HG02852 (cell line): ENCODE data around the gene MACROD2.

Experiments
- ATAC-seq: cut with Tn5 transposase; IDR thresholded peaks from one replicate; pipeline ENCODE4 v1.9.1; 2021; ENCODE audit warnings: mild to moderate bottlenecking, moderate library complexity; ENCODE audit not compliant: unreplicated experiment

MACROD2 gene

DNA sequence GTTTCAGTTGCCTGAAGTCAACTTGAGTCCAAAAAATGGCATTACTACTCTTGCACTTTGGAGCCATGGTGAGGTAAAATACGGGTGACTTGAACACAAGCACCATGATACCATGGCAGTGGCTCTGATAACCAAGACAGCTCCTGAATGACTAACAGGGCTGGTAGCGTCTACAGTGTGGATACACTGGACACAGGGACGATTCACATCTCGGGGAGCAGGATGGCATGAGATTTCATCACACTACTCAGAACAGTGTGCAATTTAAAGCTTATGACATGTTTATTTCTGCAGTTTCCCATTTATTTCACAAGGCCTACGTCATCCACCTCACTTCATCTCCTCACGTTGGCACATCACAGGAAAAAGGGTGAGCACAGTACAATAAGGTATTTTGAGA is 1627.1 kb downstream of the MACROD2 start:
- no peak for ATAC-seq

DNA sequence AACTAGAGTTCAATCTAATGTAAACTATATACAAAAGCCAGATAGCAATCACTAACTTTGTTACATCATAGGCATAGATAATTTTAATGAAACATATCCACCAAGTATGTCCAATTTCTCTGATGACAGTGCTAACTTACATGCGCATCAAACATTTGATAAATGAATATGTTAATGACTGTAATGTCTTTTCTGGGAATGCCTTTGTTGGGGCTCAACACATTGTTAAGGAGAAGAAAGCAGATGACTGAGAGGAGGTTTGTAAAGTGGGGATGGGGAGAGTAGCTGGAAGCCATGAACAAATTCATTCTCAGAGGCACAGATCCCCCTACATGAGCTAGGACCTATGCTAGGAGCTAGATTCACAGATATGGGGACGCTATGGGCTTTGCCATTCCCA is 1627.9 kb downstream of the MACROD2 start:
- no peak for ATAC-seq

GRCh38 chr20:15625981-15626380 is 1630.7 kb downstream of the MACROD2 start:
- no peak for ATAC-seq

DNA sequence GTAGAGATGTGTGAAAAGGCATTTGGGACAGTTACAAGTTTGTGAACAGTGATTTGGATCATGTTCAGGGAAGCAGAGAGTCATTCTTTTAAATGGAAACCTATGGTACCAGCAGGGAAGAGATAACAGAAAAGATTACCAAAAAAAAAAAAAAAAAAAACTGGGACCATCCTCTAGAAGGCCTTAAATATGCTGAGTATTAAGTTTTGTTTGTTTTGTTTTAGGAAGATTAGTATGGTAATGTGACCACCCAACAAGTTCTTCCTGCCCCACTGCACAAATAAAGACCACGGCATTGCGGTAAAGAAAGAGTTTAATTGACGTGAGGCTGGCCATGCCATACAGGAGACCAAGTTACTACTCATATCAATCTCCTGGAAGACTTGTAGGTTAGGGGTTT is 1631.8 kb downstream of the MACROD2 start:
- ATAC-seq, result no peak

- ATAC-seq, result no peak
Measured at GRCh38 chr20:15627501-15627903, 1632.2 kb downstream of the MACROD2 start.

- no peak for ATAC-seq
Measured at GRCh38 chr20:15628851-15629353, 1633.6 kb downstream of the MACROD2 start.

GRCh38 chr20:15630360-15630759 is 1635.0 kb downstream of the MACROD2 start:
- ATAC-seq, result no peak

GRCh38 chr20:15632680-15633079 is 1637.4 kb downstream of the MACROD2 start:
- ATAC-seq, result no peak

- ATAC-seq, result no peak
Measured at GRCh38 chr20:15634102-15634501, 1638.8 kb downstream of the MACROD2 start.

DNA sequence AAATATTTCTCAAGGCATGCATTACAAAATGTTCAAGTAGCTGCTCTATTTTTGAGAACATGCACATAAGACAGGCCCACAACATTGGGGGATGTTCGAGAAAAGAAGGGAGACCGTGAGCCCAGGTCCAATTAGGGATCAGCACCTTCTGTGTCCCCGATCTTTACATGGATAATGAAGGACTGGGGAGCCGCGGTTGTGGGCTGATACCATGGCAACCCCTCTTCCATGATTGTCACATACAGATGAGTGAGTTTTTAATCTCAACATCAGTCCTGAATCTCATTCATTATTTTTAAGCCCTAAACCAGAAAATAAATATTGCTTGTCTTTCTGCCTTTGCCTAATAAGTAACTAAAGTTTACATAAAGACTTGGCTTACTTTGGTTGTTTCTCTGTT is 1642.2 kb downstream of the MACROD2 start:
- ATAC-seq, result no peak

DNA sequence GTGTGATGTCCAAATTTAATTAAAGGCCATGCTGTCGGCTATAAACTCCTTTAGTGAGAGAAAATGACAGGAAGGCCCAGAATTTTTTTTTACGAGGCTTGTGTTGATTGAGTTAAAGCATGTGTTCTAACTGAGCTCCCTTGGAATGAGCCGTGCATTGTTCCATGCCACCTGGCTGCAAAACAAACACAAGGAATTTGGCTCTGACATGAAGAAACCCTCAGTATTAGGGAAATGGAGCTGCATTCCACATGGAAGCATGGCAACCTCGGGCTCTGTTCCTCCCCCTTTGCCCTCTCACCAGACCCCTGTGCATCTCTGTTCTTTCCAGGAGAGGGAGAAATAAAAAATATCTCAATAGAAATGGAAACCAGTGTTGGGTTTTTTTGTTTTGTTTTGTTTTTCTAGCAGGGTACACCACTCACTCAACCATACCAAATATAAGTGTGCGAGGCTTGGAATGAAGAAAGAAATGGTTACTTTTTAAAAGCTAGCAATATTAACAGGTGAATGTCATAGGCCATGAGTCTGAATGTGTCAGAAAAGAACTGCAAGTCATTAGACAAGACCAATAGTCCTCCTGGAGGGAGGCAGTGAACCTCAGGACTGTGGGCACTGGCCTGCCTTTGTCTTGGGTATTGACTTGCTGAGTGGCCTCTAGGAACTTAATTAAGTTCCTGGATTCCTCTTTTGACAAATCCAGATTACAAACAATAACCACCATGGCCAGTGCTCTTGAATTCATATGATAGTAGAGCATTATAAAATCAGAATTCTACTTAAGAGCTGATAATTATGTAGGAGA is 1642.8 kb downstream of the MACROD2 start:
- ATAC-seq, result no peak

- ATAC-seq, result no peak
Measured at GRCh38 chr20:15638816-15639215, 1643.5 kb downstream of the MACROD2 start.

DNA sequence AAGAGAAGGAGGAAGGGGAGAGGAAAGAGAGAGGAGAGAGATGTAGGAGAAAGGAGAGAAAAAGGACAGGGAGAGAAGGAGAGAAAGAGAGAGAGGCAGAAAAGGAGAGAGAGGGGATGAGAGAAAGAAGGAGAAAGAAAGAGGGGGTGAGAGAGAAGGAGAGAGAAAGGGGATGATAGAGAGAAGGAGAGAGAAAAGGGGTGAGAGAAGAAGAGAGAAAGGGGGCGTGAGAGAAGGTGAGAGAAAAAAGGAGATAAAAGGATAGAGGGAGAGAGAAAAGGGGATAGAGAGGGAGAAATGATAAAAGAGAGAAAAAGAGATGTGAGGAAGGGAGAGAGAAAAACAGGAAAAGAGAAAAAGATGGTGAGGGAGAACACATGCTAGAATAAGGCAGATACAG is 1644.5 kb downstream of the MACROD2 start:
- ATAC-seq, result no peak

DNA sequence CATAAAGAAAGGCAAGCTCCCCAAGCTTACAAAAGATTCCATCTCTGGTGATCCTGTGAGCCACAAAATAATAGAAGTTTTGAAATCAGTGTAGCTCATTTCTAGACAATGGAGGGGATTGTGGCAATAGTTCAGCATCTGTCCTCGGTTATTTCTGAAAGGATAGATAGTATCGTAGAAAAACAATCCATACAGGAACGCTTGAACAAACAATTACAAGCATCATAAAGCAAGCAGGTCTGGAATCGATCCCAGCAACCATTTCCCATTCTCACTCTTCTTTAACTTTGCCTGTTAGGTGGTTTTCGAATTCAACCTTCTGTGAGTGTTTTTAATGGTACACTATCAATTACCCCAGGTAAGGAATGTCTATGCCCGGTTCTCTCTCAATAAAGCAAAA is 1646.8 kb downstream of the MACROD2 start:
- ATAC-seq, result no peak

GRCh38 chr20:15642676-15643075 is 1647.4 kb downstream of the MACROD2 start:
- ATAC-seq, result no peak

DNA sequence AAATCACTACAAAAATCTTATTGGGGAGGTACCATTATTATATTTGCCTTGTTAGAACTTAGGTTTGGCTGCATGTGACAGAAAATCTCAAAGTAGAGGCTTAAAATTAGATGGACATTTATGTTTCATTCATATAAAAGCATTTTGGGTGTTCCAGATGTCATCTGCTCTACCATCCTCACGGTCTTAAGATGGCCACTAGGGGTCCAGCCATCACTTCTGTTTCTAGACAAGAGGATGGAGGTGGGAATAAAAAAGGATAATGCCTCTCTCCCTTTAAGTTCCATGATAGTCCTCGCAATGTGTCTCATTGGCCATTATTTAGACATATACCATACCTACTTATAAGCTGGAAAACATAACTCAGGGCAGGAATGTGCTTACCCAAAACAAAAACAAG is 1648.4 kb downstream of the MACROD2 start:
- no peak for ATAC-seq

DNA sequence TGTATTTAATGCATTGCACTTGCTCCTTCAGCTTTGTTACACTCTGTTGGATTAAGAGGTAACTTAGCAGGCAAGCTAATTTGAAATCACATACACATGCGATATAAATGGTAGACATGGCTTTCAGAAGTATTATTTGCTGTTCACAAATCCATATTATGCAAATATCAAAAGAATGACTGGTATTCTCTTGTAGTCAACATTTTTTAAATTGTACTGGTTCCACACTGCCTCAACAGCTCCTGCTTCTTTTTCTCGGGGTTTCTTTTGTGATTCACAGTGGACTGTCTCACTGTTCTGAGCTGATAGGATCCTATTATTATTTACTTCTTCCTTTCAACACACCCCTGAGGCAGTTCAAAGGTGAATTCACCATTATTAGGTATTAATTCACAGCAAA is 1650.5 kb downstream of the MACROD2 start:
- no peak for ATAC-seq

GRCh38 chr20:15653396-15654207 is 1658.3 kb downstream of the MACROD2 start:
- no peak for ATAC-seq

DNA sequence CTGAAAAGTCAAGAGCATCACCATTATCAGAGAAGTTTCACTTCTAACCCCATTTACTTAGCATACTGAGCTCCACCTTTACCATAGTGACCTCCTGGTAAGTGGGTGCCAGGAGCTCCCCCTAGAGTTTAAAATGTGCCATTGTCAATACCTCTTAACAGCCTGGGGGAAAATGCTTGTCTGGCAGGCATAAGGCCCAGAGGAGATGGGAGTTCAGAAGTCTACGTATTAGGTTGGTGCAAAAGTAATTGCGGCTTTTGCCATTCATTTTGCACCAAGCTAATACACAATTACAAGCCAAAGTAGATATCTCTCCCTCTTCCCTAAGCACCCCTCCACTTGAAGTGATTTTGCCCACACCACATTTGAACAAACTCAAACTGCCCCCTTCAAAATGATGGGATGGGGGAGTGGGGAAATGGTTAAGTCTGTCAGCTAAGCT is 1658.9 kb downstream of the MACROD2 start:
- peak; percentile 100 for ATAC-seq

- ATAC-seq, result no peak
Measured at GRCh38 chr20:15655295-15655874, 1660.1 kb downstream of the MACROD2 start.

GRCh38 chr20:15656124-15656523 is 1660.8 kb downstream of the MACROD2 start:
- no peak for ATAC-seq

DNA sequence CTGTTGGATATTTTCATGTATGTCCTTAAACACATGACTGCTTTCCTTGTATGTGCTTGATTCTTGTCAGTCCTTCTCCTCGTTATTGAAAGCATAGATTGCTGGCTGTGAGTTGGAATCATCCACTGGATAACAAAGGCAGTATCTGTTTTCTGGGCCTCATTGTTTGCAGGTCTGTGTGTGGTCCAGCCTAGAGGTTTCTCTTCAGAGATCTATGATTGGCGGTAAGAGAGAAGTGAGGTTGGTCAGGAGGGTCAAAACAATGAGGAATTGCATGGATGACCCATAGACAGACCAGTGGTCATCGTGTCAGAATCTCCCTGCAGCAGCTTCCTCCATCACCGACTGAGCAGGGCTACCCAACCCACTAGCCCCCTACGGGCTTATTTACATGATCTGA is 1663.0 kb downstream of the MACROD2 start:
- no peak for ATAC-seq
